Activated naive CD4-positive, alpha-beta T cell treated with anti-CD3 and anti-CD28 coated beads for 36 hours (primary cell): Measurements from ENCODE around the gene NDUFS1. TPM values are rescaled to one million over a fixed set of nuclear protein-coding genes. Genes with fewer than 3 reads are reported as not detected.
"Not testable (repeated sequence)": the region's sequence is repeated elsewhere in the genome, so short reads cannot be mapped to it uniquely, and the experiment has no call there.

Experiments used
- CTCF ChIA-PET: fragments of 350-600 bp; sonication (Branson Sonifier 250); formaldehyde crosslinking; loops from one replicate; lab custom pipeline; 2021; ENCODE audit warnings: antibody characterized with exemption; lab: Charles Lee
- DNase-seq: peaks from one replicate; pipeline ENCODE4 v3.0.0-alpha.2; 2020
- H3K27ac Mint-ChIP-seq: one replicate; pipeline ENCODE4 v1.8.0; 2021; ENCODE audit warnings: mild to moderate bottlenecking, mixed read lengths
- H3K27me3 Mint-ChIP-seq: one replicate; pipeline ENCODE4 v1.8.0; 2021; ENCODE audit warnings: low read depth, mixed read lengths
- H3K36me3 Mint-ChIP-seq: one replicate; pipeline ENCODE4 v1.8.0; 2021; ENCODE audit warnings: low read depth, mixed read lengths
- H3K4me1 Mint-ChIP-seq: one replicate; pipeline ENCODE4 v1.8.0; 2021; ENCODE audit warnings: low read depth, mixed read lengths
- H3K4me3 Mint-ChIP-seq: one replicate; pipeline ENCODE4 v1.8.0; 2021; ENCODE audit warnings: mild to moderate bottlenecking, moderate library complexity, mixed read lengths
- H3K9me3 Mint-ChIP-seq: one replicate; pipeline ENCODE4 v1.8.0; 2021; ENCODE audit warnings: mixed read lengths
- intact Hi-C: fragments of 100-400 bp; cut with micrococcal nuclease; formaldehyde crosslinking; loops from one replicate; pipeline ENCODE4 v1.15.1; 2023
- total RNA-seq, 2 experiments: library from RNA; stranded (reverse); gene quantifications; one replicate each; pipeline ENCODE4 v1.2.3, GENCODE V29; 2021

Gene NDUFS1
- total RNA-seq, 2 experiments from 2014 or later = 81.1 to 83.3 TPM

DNA sequence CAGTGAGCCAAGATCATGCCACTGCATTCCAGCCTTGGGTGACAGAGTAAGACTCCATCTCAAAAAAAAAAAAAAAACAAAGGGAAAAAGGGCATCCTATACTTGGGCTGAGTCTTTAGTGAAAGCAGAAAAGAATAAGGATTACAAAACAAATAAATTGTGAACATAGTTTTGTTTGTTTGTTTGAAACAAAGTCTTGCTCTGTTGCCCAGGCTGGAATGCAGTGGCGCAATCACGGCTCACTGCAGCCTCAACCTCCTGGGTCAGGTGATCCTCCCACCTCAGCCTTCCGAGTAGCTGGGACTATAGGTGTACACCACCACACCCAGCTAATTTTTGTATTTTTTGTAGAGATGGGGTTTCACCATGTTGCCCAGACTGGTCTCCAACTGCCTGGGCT, 36.7 kb downstream of the NDUFS1 start:
- H3K36me3 Mint-ChIP-seq = peaks cover 43% of the 10 kb centered on the region
- H3K4me1 Mint-ChIP-seq, H3K27ac Mint-ChIP-seq, CTCF ChIA-PET, intact Hi-C loops, H3K27me3 Mint-ChIP-seq, DNase-seq, H3K4me3 Mint-ChIP-seq, H3K9me3 Mint-ChIP-seq: not testable (repeated sequence)

DNA sequence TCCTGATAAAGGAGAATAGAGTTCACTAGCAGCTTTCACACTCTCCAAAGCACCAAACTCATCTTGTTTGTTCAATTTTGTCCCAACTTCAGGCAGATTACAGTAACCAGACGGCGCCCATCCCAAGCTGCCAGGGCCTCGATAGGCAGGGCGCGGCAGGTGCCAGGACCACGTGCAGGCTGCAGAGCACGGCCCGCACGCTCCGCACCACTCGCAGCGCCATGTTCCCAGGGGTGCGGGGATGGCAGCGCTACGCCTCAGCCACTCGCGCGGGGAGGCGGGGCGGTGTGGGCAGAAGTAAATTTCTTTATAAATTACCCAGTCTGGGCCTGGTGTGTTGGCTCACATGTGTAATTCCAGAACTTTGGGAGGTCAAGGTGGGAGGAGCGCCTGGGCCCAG, 43.0 kb downstream of the NDUFS1 start:
- no peak for DNase-seq
- CTCF ChIA-PET = no interaction called here
- no peaks in the 10 kb centered on the region for H3K27me3 Mint-ChIP-seq
- H3K4me3 Mint-ChIP-seq = no peak overlapping the region
- H3K36me3 Mint-ChIP-seq = peaks cover 34% of the 10 kb centered on the region
- no peaks in the 10 kb centered on the region for H3K4me1 Mint-ChIP-seq
- intact Hi-C loops = no loop called here
- peaks cover 4% of the 10 kb centered on the region for H3K9me3 Mint-ChIP-seq
- H3K27ac Mint-ChIP-seq = no peak overlapping the region

GRCh38 chr2:206115026-206115578, 44.1 kb downstream of the NDUFS1 start:
- intact Hi-C loops = no loop called here
- H3K9me3 Mint-ChIP-seq = no peaks in the 10 kb centered on the region
- CTCF ChIA-PET = no interaction called here
- peaks cover 24% of the 10 kb centered on the region for H3K36me3 Mint-ChIP-seq
- H3K4me3 Mint-ChIP-seq = no peak overlapping the region
- no peaks in the 10 kb centered on the region for H3K27me3 Mint-ChIP-seq
- H3K27ac Mint-ChIP-seq = no peak overlapping the region
- H3K4me1 Mint-ChIP-seq = no peaks in the 10 kb centered on the region
- no peak for DNase-seq

- H3K36me3 Mint-ChIP-seq = peaks cover 17% of the 10 kb centered on the region
- CTCF ChIA-PET = interaction anchor here (1.0 kb wide), 1 partner anchor 11 kb away, joined by 3 read pairs; no protein-coding TSS in a partner anchor
- intact Hi-C loops = no loop called here
- DNase-seq = no peak
- no peak overlapping the region for H3K4me3 Mint-ChIP-seq
- H3K27ac Mint-ChIP-seq = no peak overlapping the region
- no peaks in the 10 kb centered on the region for H3K9me3 Mint-ChIP-seq
- no peaks in the 10 kb centered on the region for H3K27me3 Mint-ChIP-seq
- H3K4me1 Mint-ChIP-seq = no peaks in the 10 kb centered on the region
Measured at GRCh38 chr2:206112846-206113547, 46.2 kb downstream of the NDUFS1 start.

GRCh38 chr2:206112108-206112507, 47.1 kb downstream of the NDUFS1 start:
- no peak overlapping the region for H3K4me3 Mint-ChIP-seq
- H3K27me3 Mint-ChIP-seq = no peaks in the 10 kb centered on the region
- H3K9me3 Mint-ChIP-seq = no peaks in the 10 kb centered on the region
- no peak for DNase-seq
- intact Hi-C loops = no loop called here
- H3K27ac Mint-ChIP-seq = no peak overlapping the region
- H3K36me3 Mint-ChIP-seq = peaks cover 17% of the 10 kb centered on the region
- no peaks in the 10 kb centered on the region for H3K4me1 Mint-ChIP-seq
- CTCF ChIA-PET = no interaction called here

- peaks cover 11% of the 10 kb centered on the region for H3K36me3 Mint-ChIP-seq
- no peaks in the 10 kb centered on the region for H3K4me1 Mint-ChIP-seq
- H3K27me3 Mint-ChIP-seq = no peaks in the 10 kb centered on the region
- H3K9me3 Mint-ChIP-seq = no peaks in the 10 kb centered on the region
- DNase-seq = no peak
- CTCF ChIA-PET = no interaction called here
- no peak overlapping the region for H3K27ac Mint-ChIP-seq
- intact Hi-C loops = no loop called here
- H3K4me3 Mint-ChIP-seq = no peak overlapping the region
Measured at GRCh38 chr2:206108713-206109112, 50.5 kb downstream of the NDUFS1 start.

DNA sequence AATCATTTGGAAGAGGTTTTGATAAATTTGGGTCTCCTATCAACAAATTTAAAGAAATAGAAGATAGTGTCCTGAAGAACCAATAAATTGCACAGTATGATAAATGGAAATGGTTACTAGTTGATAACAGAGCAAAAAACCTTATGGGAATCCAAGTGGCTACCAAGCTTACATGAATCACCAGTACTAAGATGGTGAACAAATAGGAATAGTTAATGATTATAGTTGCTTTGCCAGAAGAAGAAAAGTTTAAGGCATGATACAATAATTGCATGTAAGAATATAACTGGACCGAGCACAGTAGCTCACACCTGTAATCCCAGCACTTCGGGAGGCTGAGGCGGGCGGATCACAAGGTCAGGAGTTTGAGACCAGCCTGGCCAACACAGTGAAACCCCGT, 53.7 kb downstream of the NDUFS1 start:
- intact Hi-C loops = no loop called here
- no peaks in the 10 kb centered on the region for H3K27me3 Mint-ChIP-seq
- no peak overlapping the region for H3K27ac Mint-ChIP-seq

GRCh38 chr2:206105038-206105437, 54.2 kb downstream of the NDUFS1 start:
- Mint-ChIP-seq H3K36me3 (no peaks in the 10 kb centered on the region), H3K4me1 (no peaks in the 10 kb centered on the region), H3K27ac (no peak overlapping the region), H3K9me3 (no peaks in the 10 kb centered on the region), H3K4me3 (no peak overlapping the region), H3K27me3 (no peaks in the 10 kb centered on the region)
- CTCF ChIA-PET = no interaction called here
- intact Hi-C loops = no loop called here
- DNase-seq = no peak

More for the DNA sequence above, 53.7 kb downstream of the NDUFS1 start:
- no peaks in the 10 kb centered on the region for H3K36me3 Mint-ChIP-seq
- no peak overlapping the region for H3K4me3 Mint-ChIP-seq
- CTCF ChIA-PET = interaction anchor here (0.7 kb wide), 1 partner anchor 1064 kb away, joined by 4 read pairs; no protein-coding TSS in a partner anchor
- no peaks in the 10 kb centered on the region for H3K4me1 Mint-ChIP-seq
- no peak for DNase-seq
- no peaks in the 10 kb centered on the region for H3K9me3 Mint-ChIP-seq

DNA sequence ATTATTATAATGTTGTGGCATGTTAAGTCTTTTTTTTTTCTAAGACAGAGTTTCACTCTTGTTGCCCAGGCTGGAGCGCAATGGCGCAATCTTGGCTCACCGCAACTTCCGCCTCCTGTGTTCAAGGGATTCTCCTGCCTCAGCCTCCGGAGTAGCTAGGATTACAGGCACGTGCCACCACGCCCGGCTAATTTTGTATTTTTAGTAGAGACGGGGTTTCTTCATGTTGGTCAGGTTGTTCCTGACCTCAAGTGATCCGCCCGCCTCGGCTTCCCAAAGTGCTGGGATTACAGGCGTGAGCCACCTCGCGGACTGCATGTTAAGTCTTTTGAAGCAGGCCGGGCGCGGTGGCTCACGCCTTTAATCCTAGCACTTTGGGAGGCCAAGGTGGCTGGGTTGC, 60.4 kb downstream of the NDUFS1 start:
- H3K36me3 Mint-ChIP-seq, H3K27me3 Mint-ChIP-seq, H3K4me3 Mint-ChIP-seq, H3K9me3 Mint-ChIP-seq, H3K4me1 Mint-ChIP-seq, CTCF ChIA-PET, intact Hi-C loops, DNase-seq: not testable (repeated sequence)
- peak overlapping the region; percentile 36 for H3K27ac Mint-ChIP-seq

DNA sequence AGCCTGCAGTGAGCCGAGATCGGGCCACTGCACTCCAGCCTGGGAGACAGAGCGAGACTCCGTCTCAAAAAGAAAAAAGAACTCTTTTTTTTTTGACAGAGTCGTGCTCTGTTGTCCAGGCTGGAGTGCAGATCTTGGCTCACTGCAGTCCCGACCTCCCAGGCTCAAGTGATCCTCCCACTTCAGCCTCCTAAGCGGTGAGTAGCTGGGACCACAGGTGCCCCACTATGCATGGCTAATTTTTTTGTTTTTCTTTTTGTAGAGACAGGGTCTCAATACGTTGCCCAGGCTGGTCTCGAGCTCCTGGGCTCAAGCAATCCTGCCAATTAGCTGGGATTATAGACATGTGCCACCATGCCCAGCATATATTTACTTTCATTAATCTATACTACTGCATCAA, 60.8 kb downstream of the NDUFS1 start:
- intact Hi-C loops = no loop called here
- Mint-ChIP-seq H3K27me3 (no peaks in the 10 kb centered on the region), H3K36me3 (no peaks in the 10 kb centered on the region), H3K4me3 (no peak overlapping the region), H3K4me1 (no peaks in the 10 kb centered on the region), H3K9me3 (no peaks in the 10 kb centered on the region), H3K27ac (no peak overlapping the region)
- CTCF ChIA-PET = interaction anchor here (1.0 kb wide), 1 partner anchor 12 kb away, joined by 3 read pairs; the partner anchor contains the start of gene INO80D
- DNase-seq = no peak

GRCh38 chr2:206096876-206097275, 62.4 kb downstream of the NDUFS1 start:
- no peak overlapping the region for H3K27ac Mint-ChIP-seq
- H3K27me3 Mint-ChIP-seq = no peaks in the 10 kb centered on the region
- CTCF ChIA-PET = interaction anchor here (0.9 kb wide), 1 partner anchor 17 kb away, joined by 4 read pairs; no protein-coding TSS in a partner anchor
- H3K4me3 Mint-ChIP-seq = no peak overlapping the region
- no peaks in the 10 kb centered on the region for H3K9me3 Mint-ChIP-seq
- no peak for DNase-seq
- intact Hi-C loops = no loop called here
- peaks cover 3% of the 10 kb centered on the region for H3K4me1 Mint-ChIP-seq
- H3K36me3 Mint-ChIP-seq = no peaks in the 10 kb centered on the region

DNA sequence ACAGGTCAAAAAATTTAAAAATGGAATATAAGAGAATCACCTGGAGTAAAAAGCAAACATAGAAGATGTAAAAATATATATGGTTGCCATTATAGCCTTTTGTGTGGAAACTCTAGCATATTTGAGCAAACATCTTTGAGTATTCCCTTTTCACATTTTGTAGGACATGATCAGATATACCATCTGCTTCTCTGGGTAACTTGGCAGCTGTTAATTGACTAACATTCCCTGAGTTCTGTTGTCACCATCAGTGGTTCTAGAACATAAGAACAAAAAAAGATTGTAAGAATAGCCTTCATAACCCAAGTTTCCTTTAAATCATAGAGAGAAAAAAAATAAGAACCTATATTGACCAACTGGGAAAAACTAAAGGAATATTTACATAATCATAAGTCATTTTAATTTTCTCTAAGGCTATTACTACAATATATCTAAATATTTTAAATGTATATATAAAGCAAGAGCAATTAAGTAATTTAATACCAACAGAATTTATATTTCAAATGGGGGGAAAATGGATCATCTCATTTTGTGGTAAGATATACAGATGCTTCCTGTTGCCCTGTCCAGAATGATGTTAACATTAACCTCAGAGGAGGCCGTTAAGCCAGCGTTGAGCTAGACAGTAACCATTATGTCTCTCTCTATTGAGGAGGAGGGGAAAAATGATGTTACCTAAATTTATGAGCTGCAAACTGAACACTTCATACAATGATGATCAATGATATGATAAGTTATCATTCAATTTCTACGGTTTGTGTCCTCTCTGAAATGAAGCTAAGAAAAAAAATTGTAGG, 63.5 kb downstream of the NDUFS1 start:
- Mint-ChIP-seq H3K4me3 (no peak overlapping the region), H3K9me3 (no peaks in the 10 kb centered on the region), H3K27me3 (no peaks in the 10 kb centered on the region), H3K4me1 (peaks cover 5% of the 10 kb centered on the region), H3K36me3 (no peaks in the 10 kb centered on the region), H3K27ac (no peak overlapping the region)
- no peak for DNase-seq
- intact Hi-C loops = no loop called here
- CTCF ChIA-PET = interaction anchor here (0.7 kb wide), 2 partner anchors 9 to 1165 kb away, joined by 4 to 5 read pairs; no protein-coding TSS in a partner anchor
